Right lobe of liver (tissue), 6 donors: ENCODE data around the gene VPS37C. TPM values are rescaled to one million over a fixed set of nuclear protein-coding genes. Genes with fewer than 3 reads are reported as not detected.
"Not testable (repeated sequence)": the region's sequence is repeated elsewhere in the genome, so short reads cannot be mapped to it uniquely, and the experiment has no call there.

Experiments used
- ATAC-seq, 4 donors: fragments of 200-7000 bp; cut with Tn5 transposase; one replicate each; pipeline ENCODE4 v1.9.1; 2020; ENCODE audit warnings: mild to moderate bottlenecking in 4 of 4, moderate library complexity in 4 of 4
- DNase-seq, 3 donors: peaks; one replicate each; pipeline ENCODE4 v3.0.0-alpha.2; 2020
- H3K27ac ChIP-seq, 3 donors: fragments of 200-600 bp; one replicate each; pipeline ENCODE4 v1.8.0; 2022
- H3K27me3 ChIP-seq, 2 donors: fragments of 200-600 bp; one replicate each; pipeline ENCODE4 v1.8.0; 2022
- H3K36me3 ChIP-seq, 4 donors: fragments of 200-600 bp; sonication (generic) in 1 of 4; one replicate each; pipeline versions ENCODE4 v1.5.1 to v1.8.0; 2017 to 2022; ENCODE audit warnings: control low read depth in 1 of 4
- H3K4me1 ChIP-seq, 4 donors: fragments of 200-600 bp; sonication (generic) in 1 of 4; one replicate each; pipeline versions ENCODE4 v1.5.1 to v1.8.0; 2017 to 2022; ENCODE audit warnings: control low read depth in 1 of 4
- H3K4me3 ChIP-seq, 3 donors: fragments of 200-600 bp; one replicate each; pipeline ENCODE4 v1.8.0; 2022
- H3K9me3 ChIP-seq, 4 donors: fragments of 200-600 bp; sonication (generic) in 1 of 4; one replicate each; pipeline versions ENCODE4 v1.5.1 to v1.8.0; 2017 to 2022; ENCODE audit warnings: control low read depth in 1 of 4
- CTCF ChIP-seq, 4 donors: fragments of 200-600 bp in 3 of 4; fragments of 450-650 bp in 1 of 4; IDR thresholded peaks; one replicate each; pipeline versions ENCODE4 v1.5.1 to v1.8.0; 2016 to 2022; ENCODE audit warnings: antibody characterized with exemption in 4 of 4, mild to moderate bottlenecking in 2 of 4
- POLR2A ChIP-seq: fragments of 450-650 bp; IDR thresholded peaks from one replicate; pipeline ENCODE4 v1.6.1; 2017; ENCODE audit warnings: antibody characterized with exemption, mild to moderate bottlenecking
- WGBS: methylation state at CpG from one replicate; pipeline ENCODE4 v1.1.6; 2018; ENCODE audit warnings: low coverage, low lambda C conversion rate; ENCODE audit not compliant: insufficient coverage; ENCODE audit errors: missing lambda C conversion rate; 5-methylcytosine and 5-hydroxymethylcytosine counted together
- intact Hi-C, 2 donors: fragments of 100-400 bp; cut with DNase I; formaldehyde crosslinking; loops; one replicate each; pipeline versions ENCODE4 v1.11.2 to v1.14.1; 2022
- total RNA-seq, 6 experiments: library from RNA; depleted of rRNA in 2 of 6; stranded (reverse); fragments of >200 nt in 2 of 6; fragmentation: NEBNext Ultra II Directional in 3 of 6; extraction: Animal tissue kit (Norgen Biotek cat#: 25700) in 3 of 6; gene quantifications; one replicate each; pipeline versions ENCODE4 v1.1.0 to v1.2.4, GENCODE V29; 2016 to 2023
- donor health status: DM: no; HTN: yes; CAD: no.
- donor health status: DM: no; HTN: no; CAD: no.
- donor health status: DM: no; HTN: no; CAD: no.
- donor health status: DM: no; HTN: yes; CAD: no.
- donor health status: DM: no; HTN: yes; CAD: no.

VPS37C gene
- total RNA-seq, 6 experiments from 2014 or later: 4.6 to 7.6 (median 6.0) TPM

- intact Hi-C loops: loop anchor here in 1 of 2 donors (10.0 kb wide), 1 partner anchor 362 kb away; no protein-coding TSS in a partner anchor
- ATAC-seq: no peak
- no peak for DNase-seq
- H3K27me3 ChIP-seq: no peaks in the 10 kb centered on the region
- no peaks in the 10 kb centered on the region for H3K9me3 ChIP-seq
- no peaks in the 10 kb centered on the region for H3K36me3 ChIP-seq
- H3K4me1 ChIP-seq: no peaks in the 10 kb centered on the region
- no peak overlapping the region for H3K27ac ChIP-seq
- H3K4me3 ChIP-seq: no peak overlapping the region
- 67% methylated on average over 8 of the region's 8 CpGs for WGBS
- no peak for TF ChIP-seq CTCF (IDR thresholded peaks at IDR 0.05)
- TF ChIP-seq POLR2A: no peak
Observed at GRCh38 chr11:61186504-61186903, 25.3 kb upstream of the VPS37C start.

- TF ChIP-seq CTCF (IDR thresholded peaks at IDR 0.05): no peak
- TF ChIP-seq POLR2A: no peak
- intact Hi-C loops: loop anchor here in 1 of 2 donors (10.0 kb wide), 1 partner anchor 359 kb away; no protein-coding TSS in a partner anchor
- Histone ChIP-seq H3K4me3 (no peak overlapping the region), H3K4me1 (no peaks in the 10 kb centered on the region), H3K36me3 (no peaks in the 10 kb centered on the region), H3K27me3 (no peaks in the 10 kb centered on the region), H3K9me3 (no peaks in the 10 kb centered on the region), H3K27ac (no peak overlapping the region)
- WGBS: 73% methylated on average over 4 of the region's 4 CpGs
- DNase-seq (no peak), ATAC-seq (no peak)
Observed at GRCh38 chr11:61183645-61184044, 22.4 kb upstream of the VPS37C start.

- no peak for DNase-seq
- TF ChIP-seq CTCF (IDR thresholded peaks at IDR 0.05): no peak
- no peak for TF ChIP-seq POLR2A
- no peaks in the 10 kb centered on the region for H3K36me3 ChIP-seq
- H3K4me3 ChIP-seq: no peak overlapping the region
- no peak overlapping the region for H3K27ac ChIP-seq
- intact Hi-C loops: loop anchor here in 1 of 2 donors (10.0 kb wide), 1 partner anchor 357 kb away; no protein-coding TSS in a partner anchor
- WGBS: 77% methylated on average over 4 of the region's 4 CpGs
- H3K9me3 ChIP-seq: no peaks in the 10 kb centered on the region
- H3K27me3 ChIP-seq: no peaks in the 10 kb centered on the region
- ATAC-seq: no peak
- no peaks in the 10 kb centered on the region for H3K4me1 ChIP-seq
Observed at GRCh38 chr11:61181489-61181888, 20.3 kb upstream of the VPS37C start.

- H3K4me3 ChIP-seq, H3K9me3 ChIP-seq, H3K36me3 ChIP-seq, H3K4me1 ChIP-seq, DNase-seq, H3K27ac ChIP-seq, ATAC-seq, H3K27me3 ChIP-seq: not testable (repeated sequence)
- WGBS: 96% methylated on average over 6 of the region's 6 CpGs
- intact Hi-C loops: loop anchor here in 1 of 2 donors (10.0 kb wide), 1 partner anchor 355 kb away; no protein-coding TSS in a partner anchor
Observed at GRCh38 chr11:61180205-61180604, 19.0 kb upstream of the VPS37C start.

GRCh38 chr11:61176446-61176845, 15.2 kb upstream of the VPS37C start:
- TF ChIP-seq POLR2A (no peak), CTCF (IDR thresholded peaks at IDR 0.05) (no peak)
- 55% methylated on average over 6 of the region's 6 CpGs for WGBS
- DNase-seq (no peak), ATAC-seq (no peak)
- intact Hi-C loops: no loop called here
- Histone ChIP-seq H3K9me3 (no peaks in the 10 kb centered on the region), H3K36me3 (no peaks in the 10 kb centered on the region), H3K27me3 (no peaks in the 10 kb centered on the region), H3K4me1 (no peaks in the 10 kb centered on the region), H3K27ac (no peak overlapping the region), H3K4me3 (no peak overlapping the region)
